NCI-H2227 treated with DMSO at 0.1 percent for 48 hours (cell line): Measurements from ENCODE around the gene PCBP3.
"Not testable (repeated sequence)": the region's sequence is repeated elsewhere in the genome, so short reads cannot be mapped to it uniquely, and the experiment has no call there.

ENCODE experiments used
- DNase-seq: peaks from one replicate; lab custom pipeline; 2025; lab: John Stamatoyannopoulos, UW

PCBP3 gene

GRCh38 chr21:45947716-45948255 is 304.3 kb downstream of the PCBP3 start:
- no peak for DNase-seq

- no peak for DNase-seq
Measured at GRCh38 chr21:45948576-45949141, 305.1 kb downstream of the PCBP3 start.

- no peak for DNase-seq
Measured at GRCh38 chr21:45949928-45950739, 306.6 kb downstream of the PCBP3 start.

- no peak for DNase-seq
Measured at GRCh38 chr21:45950740-45951515, 307.4 kb downstream of the PCBP3 start.

GRCh38 chr21:45951676-45952075 is 308.2 kb downstream of the PCBP3 start:
- no peak for DNase-seq

- not testable (repeated sequence) for DNase-seq
Measured at GRCh38 chr21:45952527-45952926, 309.0 kb downstream of the PCBP3 start.

GRCh38 chr21:45952974-45953373 is 309.4 kb downstream of the PCBP3 start:
- no peak for DNase-seq

GRCh38 chr21:45954261-45954660 is 310.7 kb downstream of the PCBP3 start:
- DNase-seq, result no peak

- DNase-seq, result no peak
Measured at GRCh38 chr21:45954921-45955320, 311.4 kb downstream of the PCBP3 start.

GRCh38 chr21:45957551-45957950 is 314.0 kb downstream of the PCBP3 start:
- no peak for DNase-seq

GRCh38 chr21:45957981-45958600 is 314.6 kb downstream of the PCBP3 start:
- no peak for DNase-seq

GRCh38 chr21:45959182-45959581 is 315.7 kb downstream of the PCBP3 start:
- no peak for DNase-seq

GRCh38 chr21:45959779-45960390 is 316.4 kb downstream of the PCBP3 start:
- no peak for DNase-seq

GRCh38 chr21:45961408-45961807 is 317.9 kb downstream of the PCBP3 start:
- DNase-seq, result not testable (repeated sequence)

- DNase-seq, result no peak
Measured at GRCh38 chr21:45962531-45963231, 319.2 kb downstream of the PCBP3 start.

- DNase-seq, result no peak
Measured at GRCh38 chr21:45963232-45963570, 319.7 kb downstream of the PCBP3 start.

- no peak for DNase-seq
Measured at GRCh38 chr21:45964649-45965048, 321.1 kb downstream of the PCBP3 start.

- DNase-seq, result no peak
Measured at GRCh38 chr21:45965084-45965809, 321.7 kb downstream of the PCBP3 start.

GRCh38 chr21:45966791-45967394 is 323.4 kb downstream of the PCBP3 start:
- no peak for DNase-seq
